Neural progenitor cell (in vitro differentiated cells): ENCODE results near the gene NAPSA. TPM values are rescaled to one million over a fixed set of nuclear protein-coding genes. Genes with fewer than 3 reads are reported as not detected.

ENCODE experiments used
- DNase-seq: peaks from one replicate; pipeline ENCODE4 v3.0.0-alpha.2; 2016; ENCODE audit warnings: low spot score
- H2AFZ ChIP-seq: fragments of 200-600 bp; sonication (generic); replicated peaks from 2 replicates; pipeline ENCODE4 v1.6.1; 2016; ENCODE audit warnings: antibody characterized with exemption
- H3F3A ChIP-seq: fragments of 200-600 bp; sonication (generic); 2 replicates; pipeline ENCODE4 v1.6.1; 2016; ENCODE audit warnings: antibody characterized with exemption, low read depth
- H3K27ac ChIP-seq: fragments of 200-600 bp; sonication (generic); 2 replicates; pipeline ENCODE4 v1.5.1; 2016; ENCODE audit warnings: mild to moderate bottlenecking
- H3K27me3 ChIP-seq: fragments of 200-600 bp; sonication (generic); 2 replicates; pipeline ENCODE4 v1.6.1; 2016; ENCODE audit warnings: mild to moderate bottlenecking, moderate library complexity
- H3K36me3 ChIP-seq: fragments of 200-600 bp; sonication (generic); 2 replicates; pipeline ENCODE4 v1.5.1; 2016
- H3K4me1 ChIP-seq: fragments of 200-600 bp; sonication (generic); 2 replicates; pipeline ENCODE4 v1.6.1; 2016; ENCODE audit warnings: mixed run types
- H3K4me2 ChIP-seq: fragments of 200-600 bp; sonication (generic); 2 replicates; pipeline ENCODE4 v1.6.1; 2016
- H3K4me3 ChIP-seq: fragments of 200-600 bp; sonication (generic); 2 replicates; pipeline ENCODE4 v1.5.1; 2016
- H3K79me2 ChIP-seq: fragments of 200-600 bp; sonication (generic); 2 replicates; pipeline ENCODE4 v1.6.1; 2016; ENCODE audit warnings: low read depth
- H3K9ac ChIP-seq: fragments of 200-600 bp; sonication (generic); 2 replicates; pipeline ENCODE4 v1.6.1; 2016
- H3K9me3 ChIP-seq: fragments of 200-600 bp; sonication (generic); 2 replicates; pipeline ENCODE4 v1.5.1; 2016; ENCODE audit warnings: low read depth
- H4K20me1 ChIP-seq: fragments of 200-600 bp; sonication (generic); 2 replicates; pipeline ENCODE4 v1.6.1; 2016; ENCODE audit warnings: low read depth
- H3K27ac Mint-ChIP-seq: 3 replicates; pipeline ENCODE4 v1.8.0; 2021; ENCODE audit warnings: mixed read lengths
- H3K27me3 Mint-ChIP-seq: 2 replicates; pipeline ENCODE4 v1.8.0; 2022; ENCODE audit warnings: low read depth, mild to moderate bottlenecking, inconsistent platforms, moderate library complexity, mixed read lengths; ENCODE audit not compliant: insufficient read depth
- H3K36me3 Mint-ChIP-seq: 3 replicates; pipeline ENCODE4 v1.8.0; 2021; ENCODE audit warnings: mixed read lengths
- H3K4me1 Mint-ChIP-seq: 3 replicates; pipeline ENCODE4 v1.8.0; 2021; ENCODE audit warnings: mixed read lengths
- H3K4me3 Mint-ChIP-seq: 3 replicates; pipeline ENCODE4 v1.8.0; 2021; ENCODE audit warnings: mild to moderate bottlenecking, moderate library complexity, mixed read lengths
- H3K9me3 Mint-ChIP-seq: 3 replicates; pipeline ENCODE4 v1.8.0; 2020; ENCODE audit warnings: mixed read lengths
- CTCF ChIP-seq: fragments of 200-600 bp; sonication (generic); IDR thresholded peaks from 2 replicates; pipeline ENCODE4 v1.5.1; 2017; ENCODE audit warnings: antibody characterized with exemption, mild to moderate bottlenecking
- EZH2 ChIP-seq: fragments of 200-600 bp; sonication (generic); IDR thresholded peaks from 2 replicates; pipeline ENCODE4 v1.6.1; 2017; ENCODE audit warnings: antibody characterized with exemption, mild to moderate bottlenecking, moderate library complexity
- EZH2phosphoT487 ChIP-seq: fragments of 200-600 bp; sonication (generic); IDR thresholded peaks from 2 replicates; pipeline ENCODE4 v1.6.1; 2017; ENCODE audit warnings: antibody characterized with exemption
- total RNA-seq: library from RNA; depleted of rRNA; stranded (reverse); fragments of >200 nt; gene quantifications from 2 replicates; pipeline ENCODE4 v1.2.3, GENCODE V29; 2015; ENCODE audit warnings: low replicate concordance

The NAPSA gene
- total RNA-seq, 1 donor from 2014 or later: 0.11 TPM

- Mint-ChIP-seq H3K27me3 (peaks cover 33% of the 10 kb centered on the region), H3K27ac (no peak overlapping the region), H3K4me3 (no peak overlapping the region), H3K9me3 (no peaks in the 10 kb centered on the region), H3K36me3 (no peaks in the 10 kb centered on the region), H3K4me1 (peaks cover 30% of the 10 kb centered on the region)
- Histone ChIP-seq H3K36me3 (no peaks in the 10 kb centered on the region), H4K20me1 (peaks cover 37% of the 10 kb centered on the region), H3K9ac (no peak overlapping the region), H3K79me2 (no peaks in the 10 kb centered on the region), H3K4me1 (peaks cover 3% of the 10 kb centered on the region), H3K27me3 (peaks cover 24% of the 10 kb centered on the region), H3F3A (peaks cover 10% of the 10 kb centered on the region), H2AFZ (no peak overlapping the region), H3K27ac (no peak overlapping the region), H3K4me2 (no peak overlapping the region), H3K9me3 (no peaks in the 10 kb centered on the region), H3K4me3 (no peak overlapping the region)
- no peak for DNase-seq
- TF ChIP-seq EZH2 (no peak), CTCF (no peak), EZH2phosphoT487 (no peak)
Measured at GRCh38 chr19:50322931-50323781, 42.3 kb downstream of the NAPSA start.

GRCh38 chr19:50322234-50322633, 43.2 kb downstream of the NAPSA start:
- peaks cover 27% of the 10 kb centered on the region for H3K27me3 Mint-ChIP-seq
- H3K27ac Mint-ChIP-seq: no peak overlapping the region
- no peak overlapping the region for H3K4me3 Mint-ChIP-seq
- no peak overlapping the region for H3K9ac ChIP-seq
- no peaks in the 10 kb centered on the region for H3K79me2 ChIP-seq
- no peak overlapping the region for H2AFZ ChIP-seq
- no peaks in the 10 kb centered on the region for H3K9me3 ChIP-seq
- no peak for DNase-seq
- peaks cover 24% of the 10 kb centered on the region for H3K4me1 Mint-ChIP-seq
- no peaks in the 10 kb centered on the region for H3K9me3 Mint-ChIP-seq
- no peaks in the 10 kb centered on the region for H3K36me3 Mint-ChIP-seq
- peaks cover 15% of the 10 kb centered on the region for H3K27me3 ChIP-seq
- H3K4me1 ChIP-seq: peaks cover 3% of the 10 kb centered on the region
- H3F3A ChIP-seq: peaks cover 10% of the 10 kb centered on the region
- no peak overlapping the region for H3K4me3 ChIP-seq
- TF ChIP-seq CTCF (no peak), EZH2 (no peak), EZH2phosphoT487 (no peak)
- H3K4me2 ChIP-seq: no peak overlapping the region
- H3K36me3 ChIP-seq: no peaks in the 10 kb centered on the region
- no peak overlapping the region for H3K27ac ChIP-seq
- H4K20me1 ChIP-seq: peaks cover 29% of the 10 kb centered on the region

- Mint-ChIP-seq H3K4me1 (peaks cover 20% of the 10 kb centered on the region), H3K36me3 (no peaks in the 10 kb centered on the region)
Measured at GRCh38 chr19:50321831-50322230, 43.6 kb downstream of the NAPSA start.

More at GRCh38 chr19:50321831-50322230, 43.6 kb downstream of the NAPSA start:
- Histone ChIP-seq H3K36me3 (no peaks in the 10 kb centered on the region), H3K79me2 (no peaks in the 10 kb centered on the region), H4K20me1 (peaks cover 25% of the 10 kb centered on the region), H3K9ac (no peak overlapping the region), H3K27me3 (peaks cover 11% of the 10 kb centered on the region), H3K4me2 (no peak overlapping the region), H2AFZ (no peak overlapping the region), H3K27ac (no peak overlapping the region), H3K4me1 (peaks cover 3% of the 10 kb centered on the region), H3K4me3 (no peak overlapping the region), H3F3A (peaks cover 10% of the 10 kb centered on the region), H3K9me3 (no peaks in the 10 kb centered on the region)
- no peak for TF ChIP-seq CTCF
- TF ChIP-seq EZH2: no peak
- Mint-ChIP-seq H3K27ac (no peak overlapping the region), H3K27me3 (peaks cover 25% of the 10 kb centered on the region), H3K4me3 (no peak overlapping the region), H3K9me3 (no peaks in the 10 kb centered on the region)
- no peak for DNase-seq
